CD4-positive, alpha-beta memory T cell (primary cell): ENCODE data around the gene EPX. TPM values are rescaled to one million over a fixed set of nuclear protein-coding genes. Genes with fewer than 3 reads are reported as not detected.

ENCODE experiments used
- CTCF ChIA-PET: fragments of 350-600 bp; sonication (Branson Sonifier 250); formaldehyde crosslinking; loops from one replicate; lab custom pipeline; 2021; ENCODE audit warnings: inconsistent platforms; ENCODE audit not compliant: partially characterized antibody; lab: Charles Lee
- POLR2A ChIA-PET: fragments of 350-600 bp; sonication (Branson Sonifier 250); formaldehyde crosslinking; loops from one replicate; lab custom pipeline; 2021; ENCODE audit not compliant: partially characterized antibody; lab: Charles Lee
- DNase-seq, 5 donors: peaks; one replicate each; pipeline versions ENCODE4 v3.0.0 to v3.0.0-alpha.2; 2020 to 2022; ENCODE audit warnings: mixed read lengths in 1 of 5
- H3K27ac ChIP-seq: one replicate; pipeline ENCODE4 v1.7.0; 2013; ENCODE audit warnings: low read depth, low read length
- H3K27me3 ChIP-seq: 2 replicates; pipeline ENCODE4 v1.7.0; 2013; ENCODE audit warnings: mild to moderate bottlenecking, low read length, moderate library complexity; ENCODE audit not compliant: insufficient read depth
- H3K36me3 ChIP-seq: 2 replicates; pipeline ENCODE4 v1.7.0; 2013; ENCODE audit warnings: mild to moderate bottlenecking, low read length, moderate library complexity; ENCODE audit not compliant: insufficient read depth
- H3K4me1 ChIP-seq: 2 replicates; pipeline ENCODE4 v1.7.0; 2013; ENCODE audit warnings: mild to moderate bottlenecking, low read length, moderate library complexity; ENCODE audit not compliant: insufficient read depth
- H3K4me3 ChIP-seq, 2 donors: one replicate each; pipeline ENCODE4 v1.7.0; 2013; ENCODE audit warnings: low read length in 2 of 2, mild to moderate bottlenecking in 1 of 2
- H3K9me3 ChIP-seq, 2 donors: one replicate each; pipeline ENCODE4 v1.7.0; 2013; ENCODE audit warnings: low read length in 2 of 2, control low read depth in 1 of 2; ENCODE audit not compliant: control insufficient read depth in 1 of 2
- H3K27ac Mint-ChIP-seq, 7 donors: one replicate each; pipeline ENCODE4 v1.8.0; 2020 to 2021; ENCODE audit warnings: mixed read lengths in 7 of 7, mild to moderate bottlenecking in 6 of 7, inconsistent platforms in 3 of 7, moderate library complexity in 3 of 7
- H3K27me3 Mint-ChIP-seq, 2 donors: one replicate each; pipeline ENCODE4 v1.8.0; 2020 to 2021; ENCODE audit warnings: mixed read lengths in 2 of 2
- H3K36me3 Mint-ChIP-seq, 2 donors: one replicate each; pipeline ENCODE4 v1.8.0; 2020 to 2021; ENCODE audit warnings: mixed read lengths in 2 of 2, inconsistent platforms in 1 of 2, mild to moderate bottlenecking in 1 of 2
- H3K4me1 Mint-ChIP-seq, 4 donors: one replicate each; pipeline ENCODE4 v1.8.0; 2020 to 2021; ENCODE audit warnings: mixed read lengths in 4 of 4, mild to moderate bottlenecking in 1 of 4
- H3K4me3 Mint-ChIP-seq, 8 donors: one replicate each; pipeline ENCODE4 v1.8.0; 2020 to 2021; ENCODE audit warnings: mixed read lengths in 8 of 8, mild to moderate bottlenecking in 7 of 8, moderate library complexity in 6 of 8, inconsistent platforms in 3 of 8
- H3K9me3 Mint-ChIP-seq, 8 donors: one replicate each; pipeline ENCODE4 v1.8.0; 2020 to 2021; ENCODE audit warnings: mixed read lengths in 8 of 8, mild to moderate bottlenecking in 5 of 8, inconsistent platforms in 3 of 8, moderate library complexity in 1 of 8
- intact Hi-C: fragments of 100-400 bp; cut with micrococcal nuclease; formaldehyde crosslinking; loops from one replicate; pipeline ENCODE4 v1.15.1; 2023
- polyA plus RNA-seq, 2 donors: library from polyadenylated mRNA; unstranded; fragments of 300-500 nt; fragmentation: Illumina TruSeq; gene quantifications; one replicate each; pipeline ENCODE4 v1.2.3, GENCODE V29; 2021
- total RNA-seq, 2 experiments: library from RNA; stranded (reverse); gene quantifications; one replicate each; pipeline ENCODE4 v1.2.3, GENCODE V29; 2021

EPX gene
- total and polyA plus RNA-seq, 4 experiments from 2014 or later = not detected

GRCh38 chr17:58229881-58230280 lies 37.4 kb downstream of the EPX start:
- H3K4me3 Mint-ChIP-seq = no peak overlapping the region
- H3K9me3 Mint-ChIP-seq = no peaks in the 10 kb centered on the region
- peaks cover 8 to 22% of the 10 kb centered on the region in 2 donors for H3K27me3 Mint-ChIP-seq
- POLR2A ChIA-PET = no interaction called here
- no peaks in the 10 kb centered on the region for H3K36me3 Mint-ChIP-seq
- no peaks in the 10 kb centered on the region for H3K4me1 ChIP-seq
- CTCF ChIA-PET = interaction anchor here (1.5 to 2.1 kb wide), 2 partner anchors 20 to 30 kb away, joined by 4 to 6 read pairs; no protein-coding TSS in a partner anchor
- H3K27me3 ChIP-seq = no peaks in the 10 kb centered on the region
- H3K27ac ChIP-seq = no peak overlapping the region
- H3K4me1 Mint-ChIP-seq = peaks cover 0 to 6% (median 0%) of the 10 kb centered on the region in 4 donors
- H3K36me3 ChIP-seq = no peaks in the 10 kb centered on the region
- no peak overlapping the region for H3K4me3 ChIP-seq
- no peaks in the 10 kb centered on the region for H3K9me3 ChIP-seq
- DNase-seq = no peak
- intact Hi-C loops = no loop called here
- no peak overlapping the region for H3K27ac Mint-ChIP-seq

GRCh38 chr17:58231641-58232040 lies 39.1 kb downstream of the EPX start:
- intact Hi-C loops = no loop called here
- no peaks in the 10 kb centered on the region for H3K9me3 ChIP-seq
- no peaks in the 10 kb centered on the region for H3K36me3 ChIP-seq
- ChIA-PET POLR2A (interaction anchor here (1.4 kb wide), 1 partner anchor 12 kb away, joined by 3 read pairs; the partner anchor contains the start of gene MKS1), CTCF (interaction anchor here (1.2 to 2.4 kb wide), 2 partner anchors 12 to 18 kb away, joined by 3 to 8 read pairs; no protein-coding TSS in a partner anchor)
- Mint-ChIP-seq H3K36me3 (no peaks in the 10 kb centered on the region), H3K27ac (no peak overlapping the region), H3K4me3 (no peak overlapping the region), H3K9me3 (no peaks in the 10 kb centered on the region), H3K27me3 (peaks cover 14 to 29% of the 10 kb centered on the region in 2 donors), H3K4me1 (peaks cover 0 to 6% (median 0%) of the 10 kb centered on the region in 4 donors)
- peaks cover 6% of the 10 kb centered on the region for H3K27me3 ChIP-seq
- H3K4me3 ChIP-seq = no peak overlapping the region
- H3K27ac ChIP-seq = no peak overlapping the region
- DNase-seq = no peak
- H3K4me1 ChIP-seq = no peaks in the 10 kb centered on the region

- H3K36me3 ChIP-seq = no peaks in the 10 kb centered on the region
- no peaks in the 10 kb centered on the region for H3K9me3 ChIP-seq
- H3K4me1 Mint-ChIP-seq = peaks cover 0 to 6% (median 0%) of the 10 kb centered on the region in 4 donors
- H3K36me3 Mint-ChIP-seq = no peaks in the 10 kb centered on the region
- POLR2A ChIA-PET = no interaction called here
- peaks cover 20 to 28% of the 10 kb centered on the region in 2 donors for H3K27me3 Mint-ChIP-seq
- H3K4me3 ChIP-seq = no peak overlapping the region
- H3K4me1 ChIP-seq = no peaks in the 10 kb centered on the region
- peaks cover 6% of the 10 kb centered on the region for H3K27me3 ChIP-seq
- CTCF ChIA-PET = interaction anchor here (1.2 to 2.4 kb wide), 2 partner anchors 13 to 17 kb away, joined by 3 to 8 read pairs; no protein-coding TSS in a partner anchor
- no peak overlapping the region for H3K27ac ChIP-seq
- no peak for DNase-seq
- no peaks in the 10 kb centered on the region for H3K9me3 Mint-ChIP-seq
- intact Hi-C loops = no loop called here
- no peak overlapping the region for H3K27ac Mint-ChIP-seq
- no peak overlapping the region for H3K4me3 Mint-ChIP-seq
Observed at GRCh38 chr17:58232707-58233156, 40.2 kb downstream of the EPX start.

GRCh38 chr17:58233543-58233942 lies 41.0 kb downstream of the EPX start:
- ChIA-PET POLR2A (no interaction called here), CTCF (no interaction called here)
- no peaks in the 10 kb centered on the region for H3K36me3 Mint-ChIP-seq
- H3K36me3 ChIP-seq = no peaks in the 10 kb centered on the region
- DNase-seq = no peak
- H3K27me3 ChIP-seq = peaks cover 9% of the 10 kb centered on the region
- H3K9me3 ChIP-seq = no peaks in the 10 kb centered on the region
- peaks cover 0 to 6% (median 0%) of the 10 kb centered on the region in 4 donors for H3K4me1 Mint-ChIP-seq
- peaks cover 17 to 29% of the 10 kb centered on the region in 2 donors for H3K27me3 Mint-ChIP-seq
- H3K4me1 ChIP-seq = no peaks in the 10 kb centered on the region
- H3K4me3 Mint-ChIP-seq = no peak overlapping the region
- H3K4me3 ChIP-seq = no peak overlapping the region
- H3K27ac Mint-ChIP-seq = no peak overlapping the region
- no peaks in the 10 kb centered on the region for H3K9me3 Mint-ChIP-seq
- no peak overlapping the region for H3K27ac ChIP-seq
- intact Hi-C loops = no loop called here

GRCh38 chr17:58234512-58234911 lies 42.0 kb downstream of the EPX start:
- intact Hi-C loops = no loop called here
- CTCF ChIA-PET = interaction anchor here (5.6 kb wide), 1 partner anchor 15 kb away, joined by 25 read pairs; no protein-coding TSS in a partner anchor
- Histone ChIP-seq H3K27ac (no peak overlapping the region), H3K36me3 (no peaks in the 10 kb centered on the region), H3K4me3 (no peak overlapping the region), H3K27me3 (peaks cover 10% of the 10 kb centered on the region), H3K4me1 (no peaks in the 10 kb centered on the region), H3K9me3 (no peaks in the 10 kb centered on the region)
- Mint-ChIP-seq H3K27ac (no peak overlapping the region), H3K27me3 (peaks cover 15 to 32% of the 10 kb centered on the region in 2 donors), H3K36me3 (no peaks in the 10 kb centered on the region), H3K4me3 (no peak overlapping the region), H3K9me3 (no peaks in the 10 kb centered on the region), H3K4me1 (peaks cover 0 to 6% (median 0%) of the 10 kb centered on the region in 4 donors)
- DNase-seq = no peak
- POLR2A ChIA-PET = no interaction called here

GRCh38 chr17:58235821-58236220 lies 43.3 kb downstream of the EPX start:
- ChIA-PET CTCF (interaction anchor here (0.7 to 5.6 kb wide), 4 partner anchors 8 to 36 kb away, joined by 3 to 25 read pairs (median 4); no protein-coding TSS in a partner anchor), POLR2A (interaction anchor here (0.7 kb wide), 1 partner anchor 330 kb away, joined by 3 read pairs; no protein-coding TSS in a partner anchor)
- Histone ChIP-seq H3K4me3 (no peak overlapping the region), H3K4me1 (no peaks in the 10 kb centered on the region), H3K27me3 (peaks cover 10% of the 10 kb centered on the region), H3K27ac (no peak overlapping the region), H3K36me3 (no peaks in the 10 kb centered on the region), H3K9me3 (no peaks in the 10 kb centered on the region)
- Mint-ChIP-seq H3K27ac (no peak overlapping the region), H3K4me1 (peaks cover 0 to 6% (median 0%) of the 10 kb centered on the region in 4 donors), H3K36me3 (no peaks in the 10 kb centered on the region), H3K9me3 (no peaks in the 10 kb centered on the region), H3K27me3 (peaks cover 21 to 34% of the 10 kb centered on the region in 2 donors), H3K4me3 (no peak overlapping the region)
- no peak for DNase-seq
- intact Hi-C loops = no loop called here

GRCh38 chr17:58236394-58236793 lies 43.9 kb downstream of the EPX start:
- no peaks in the 10 kb centered on the region for H3K9me3 Mint-ChIP-seq
- Histone ChIP-seq H3K36me3 (no peaks in the 10 kb centered on the region), H3K27me3 (peaks cover 10% of the 10 kb centered on the region), H3K4me3 (no peak overlapping the region), H3K4me1 (no peaks in the 10 kb centered on the region), H3K27ac (no peak overlapping the region), H3K9me3 (no peaks in the 10 kb centered on the region)
- H3K27ac Mint-ChIP-seq = peak overlapping the region in 1 of 7 donors; percentile 24
- no peak for DNase-seq
- no peaks in the 10 kb centered on the region for H3K36me3 Mint-ChIP-seq
- H3K4me1 Mint-ChIP-seq = peaks cover 0 to 6% (median 0%) of the 10 kb centered on the region in 4 donors
- ChIA-PET POLR2A (no interaction called here), CTCF (interaction anchor here (0.7 to 5.6 kb wide), 4 partner anchors 8 to 37 kb away, joined by 3 to 25 read pairs (median 4); no protein-coding TSS in a partner anchor)
- no peak overlapping the region for H3K4me3 Mint-ChIP-seq
- intact Hi-C loops = no loop called here
- H3K27me3 Mint-ChIP-seq = peaks cover 22 to 33% of the 10 kb centered on the region in 2 donors
